B cell (primary cell): ENCODE measurements around the gene TAF4. TPM values are rescaled to one million over a fixed set of nuclear protein-coding genes. Genes with fewer than 3 reads are reported as not detected.
A peak's percentile ranks its signal among the peaks of the same experiment; 100 is the strongest.

Source experiments
- ATAC-seq: fragments of 200-7000 bp; cut with Tn5 transposase; one replicate; pipeline ENCODE4 v1.10.0; 2021; ENCODE audit warnings: low read depth, mild to moderate bottlenecking, moderate number of reproducible peaks, moderate library complexity
- CTCF ChIA-PET: fragments of 350-600 bp; sonication (Branson Sonifier 250); formaldehyde crosslinking; loops from one replicate; lab custom pipeline; 2021; ENCODE audit warnings: antibody characterized with exemption, inconsistent platforms; lab: Charles Lee
- POLR2A ChIA-PET: fragments of 350-600 bp; sonication (Branson Sonifier 250); formaldehyde crosslinking; loops from one replicate; lab custom pipeline; 2021; ENCODE audit warnings: antibody characterized with exemption; lab: Charles Lee
- DNase-seq: peaks from one replicate; pipeline ENCODE4 v3.0.0; 2013
- H2AFZ ChIP-seq: 2 replicates; pipeline ENCODE4 v1.6.1; 2012; ENCODE audit warnings: mild to moderate bottlenecking, low read depth, low read length; ENCODE audit not compliant: insufficient read depth, poor library complexity, severe bottlenecking
- H3K27ac ChIP-seq, 2 donors: 1 replicate in 1 of 2; 2 replicates in 1 of 2; pipeline ENCODE4 v1.5.1; 2012 to 2013; ENCODE audit warnings: low read length in 2 of 2, mild to moderate bottlenecking in 2 of 2, moderate library complexity in 1 of 2
- H3K27me3 ChIP-seq, 4 experiments: fragments of 200-600 bp in 1 of 4; sonication (generic) in 1 of 4; replicated peaks in 1 of 4; 1 replicate in 2 of 4; 2 replicates in 2 of 4; pipeline versions ENCODE4 v1.6.1 to v1.7.0; 2013 to 2016; ENCODE audit warnings: low read length in 3 of 4, mild to moderate bottlenecking in 2 of 4, mixed read lengths in 1 of 4, moderate library complexity in 1 of 4; ENCODE audit not compliant: insufficient read depth in 4 of 4, control insufficient read depth in 3 of 4; ENCODE audit errors: control extremely low read depth in 1 of 4
- H3K36me3 ChIP-seq, 2 experiments: replicated peaks in 1 of 2; 1 replicate in 1 of 2; 2 replicates in 1 of 2; pipeline versions ENCODE4 v1.6.1 to v1.7.1; 2013; ENCODE audit warnings: low read length in 1 of 2; ENCODE audit not compliant: insufficient read depth in 2 of 2, control insufficient read depth in 1 of 2; ENCODE audit errors: control extremely low read depth in 1 of 2, extremely low read depth in 1 of 2
- H3K4me1 ChIP-seq, 2 donors: fragments of 200-600 bp in 1 of 2; sonication (generic) in 1 of 2; 1 replicate in 1 of 2; 2 replicates in 1 of 2; pipeline versions ENCODE4 v1.5.1 to v1.6.1; 2013 to 2017; ENCODE audit warnings: low read length in 2 of 2; ENCODE audit not compliant: control insufficient read depth in 2 of 2, insufficient read depth in 2 of 2
- H3K4me2 ChIP-seq: replicated peaks from 2 replicates; pipeline ENCODE3; 2012; ENCODE audit warnings: mild to moderate bottlenecking, low read depth, low read length; ENCODE audit not compliant: poor library complexity, severe bottlenecking
- H3K4me3 ChIP-seq, 5 experiments: fragments of 200-600 bp in 1 of 5; sonication (generic) in 1 of 5; 1 replicate in 3 of 5; 2 replicates in 2 of 5; pipeline versions ENCODE4 v1.5.1 to v1.7.0; 2011 to 2016; ENCODE audit warnings: low read length in 4 of 5, mild to moderate bottlenecking in 4 of 5, low read depth in 2 of 5, control low read depth in 1 of 5, moderate library complexity in 1 of 5; ENCODE audit not compliant: insufficient read depth in 1 of 5; ENCODE audit errors: control extremely low read depth in 1 of 5, extremely low read depth in 1 of 5
- H3K79me2 ChIP-seq: fragments of 200-600 bp; sonication (generic); one replicate; pipeline ENCODE4 v1.6.0; 2016; ENCODE audit warnings: low read length; ENCODE audit not compliant: control insufficient read depth, insufficient read depth
- H3K9ac ChIP-seq: fragments of 200-600 bp; sonication (generic); 2 replicates; pipeline ENCODE4 v1.6.1; 2017; ENCODE audit warnings: mild to moderate bottlenecking, low read length, moderate library complexity
- H3K9me3 ChIP-seq, 3 donors: one replicate each; pipeline versions ENCODE4 v1.6.1 to v1.7.1; 2013; ENCODE audit warnings: low read length in 2 of 3; ENCODE audit not compliant: control insufficient read depth in 2 of 3, insufficient read depth in 1 of 3; ENCODE audit errors: control extremely low read depth in 1 of 3
- H4K20me1 ChIP-seq: 2 replicates; pipeline ENCODE4 v1.6.0; 2012; ENCODE audit warnings: mild to moderate bottlenecking, low read length; ENCODE audit not compliant: insufficient read depth, control insufficient read depth, poor library complexity, severe bottlenecking
- H3K27ac Mint-ChIP-seq: one replicate; pipeline ENCODE4 v1.8.0; 2021; ENCODE audit warnings: mixed read lengths
- H3K27me3 Mint-ChIP-seq: one replicate; pipeline ENCODE4 v1.8.0; 2021; ENCODE audit warnings: mixed read lengths
- H3K4me1 Mint-ChIP-seq: one replicate; pipeline ENCODE4 v1.8.0; 2021; ENCODE audit warnings: mixed read lengths
- H3K4me3 Mint-ChIP-seq: one replicate; pipeline ENCODE4 v1.8.0; 2021; ENCODE audit warnings: mixed read lengths
- H3K9me3 Mint-ChIP-seq: one replicate; pipeline ENCODE4 v1.8.0; 2022; ENCODE audit warnings: mixed read lengths; ENCODE audit not compliant: insufficient read depth
- CTCF ChIP-seq: fragments of 200-600 bp; IDR thresholded peaks from one replicate; pipeline ENCODE4 v1.8.0; 2022; ENCODE audit warnings: antibody characterized with exemption, mild to moderate bottlenecking
- EZH2 ChIP-seq: IDR thresholded peaks from 2 replicates; pipeline ENCODE4 v1.6.1; 2012; ENCODE audit warnings: borderline replicate concordance, low read depth, mild to moderate bottlenecking, moderate library complexity, low read length; ENCODE audit not compliant: insufficient read depth, poor library complexity, severe bottlenecking
- WGBS: methylation state at CpG from one replicate; pipeline ENCODE4 v1.1.5; 2013; ENCODE audit warnings: missing lambda C conversion rate; ENCODE audit not compliant: insufficient coverage; 5-methylcytosine and 5-hydroxymethylcytosine counted together
- intact Hi-C: fragments of 100-400 bp; cut with micrococcal nuclease; formaldehyde crosslinking; loops from one replicate; pipeline ENCODE4 v1.10.0; 2022
- polyA plus RNA-seq: library from polyadenylated mRNA; depleted of rRNA; stranded (reverse); fragments of >200 nt; gene quantifications from 2 replicates; pipeline ENCODE4 v1.2.3, GENCODE V29; 2012
- total RNA-seq, 2 donors: library from RNA; stranded (reverse); fragments of 120-200 nt in 1 of 2; gene quantifications; 1 replicate in 1 of 2; 2 replicates in 1 of 2; pipeline versions ENCODE4 v1.2.3 to v1.2.4, GENCODE V29; 2013 to 2022

TAF4 gene
- total and polyA plus RNA-seq, 2 donors (not counting 1 experiment from before 2014, with no cell fraction given) = 13.9 to 39.5 TPM

GRCh38 chr20:62052336-62052841, 13.3 kb downstream of the TAF4 start:
- Histone ChIP-seq H3K9ac (no peak overlapping the region), H3K4me2 (no peak overlapping the region), H3K79me2 (peaks cover 100% of the 10 kb centered on the region), H4K20me1 (peaks cover 98% of the 10 kb centered on the region), H2AFZ (no peak overlapping the region), H3K27me3 (no peaks in the 10 kb centered on the region), H3K27ac (no peak overlapping the region), H3K36me3 (peaks cover 0 to 4% of the 10 kb centered on the region in 2 experiments), H3K4me3 (no peak overlapping the region), H3K9me3 (no peaks in the 10 kb centered on the region), H3K4me1 (peaks cover 14 to 16% of the 10 kb centered on the region in 2 donors)
- Mint-ChIP-seq H3K27ac (no peak overlapping the region), H3K4me3 (no peak overlapping the region), H3K4me1 (peaks cover 42% of the 10 kb centered on the region), H3K27me3 (no peaks in the 10 kb centered on the region), H3K9me3 (no peaks in the 10 kb centered on the region)
- intact Hi-C loops = no loop called here
- DNase-seq = no peak
- POLR2A ChIA-PET = no interaction called here
- TF ChIP-seq EZH2 (no peak), CTCF (no peak)
- WGBS = over 99% methylated on average over 8 of the region's 13 CpGs
- no peak for ATAC-seq
- CTCF ChIA-PET = no interaction called here

GRCh38 chr20:62051546-62052255, 14.0 kb downstream of the TAF4 start:
- POLR2A ChIA-PET = no interaction called here
- DNase-seq (no peak), ATAC-seq (no peak)
- Histone ChIP-seq H3K27me3 (no peaks in the 10 kb centered on the region), H3K27ac (no peak overlapping the region), H3K9ac (no peak overlapping the region), H2AFZ (no peak overlapping the region), H3K4me1 (peaks cover 14 to 16% of the 10 kb centered on the region in 2 donors), H3K79me2 (peaks cover 100% of the 10 kb centered on the region), H3K4me2 (peak overlapping the region; percentile 34), H3K4me3 (no peak overlapping the region), H4K20me1 (peaks cover 94% of the 10 kb centered on the region), H3K36me3 (peaks cover 0 to 4% of the 10 kb centered on the region in 2 experiments), H3K9me3 (no peaks in the 10 kb centered on the region)
- TF ChIP-seq CTCF = no peak
- no peak for TF ChIP-seq EZH2
- 87% methylated on average over 12 of the region's 17 CpGs for WGBS
- peaks cover 43% of the 10 kb centered on the region for H3K4me1 Mint-ChIP-seq
- CTCF ChIA-PET = no interaction called here
- intact Hi-C loops = no loop called here
- no peaks in the 10 kb centered on the region for H3K9me3 Mint-ChIP-seq
- no peak overlapping the region for H3K4me3 Mint-ChIP-seq
- no peaks in the 10 kb centered on the region for H3K27me3 Mint-ChIP-seq
- no peak overlapping the region for H3K27ac Mint-ChIP-seq
